ENCODE results near the gene CNTNAP5. TPM values are rescaled to one million over a fixed set of nuclear protein-coding genes. Genes with fewer than 3 reads are reported as not detected.

The CNTNAP5 gene
- total and polyA plus RNA-seq, 2 of the 8 experiments (the other 6 are each of a cell fraction or from before 2014, with no cell fraction given), result 0.11 to 0.76 TPM

GRCh38 chr2:124333784-124334183, 308.7 kb downstream of the CNTNAP5 start (continued):
- TF ChIP-seq POLR2A (IDR thresholded peaks at IDR 0.05; ENCODE audit: control extremely low read depth in 1 of 2, low read depth in 2 of 2, low read length in 2 of 2) (no peak), EP300 (IDR thresholded peaks at IDR 0.05; ENCODE audit: borderline replicate concordance in 1 of 2, low read depth in 2 of 2, low read length in 2 of 2) (no peak), BRCA1 (IDR thresholded peaks at IDR 0.05; ENCODE audit: low read depth, low read length) (no peak)

Data from H1 (cell line).